ENCODE measurements around the gene MRPS35.

MRPS35 gene

GRCh38 chr12:27785882-27786570 is 75.4 kb downstream of the MRPS35 start:
- Histone ChIP-seq H3K27me3 (ENCODE audit: insufficient read depth, insufficient read length) (no peaks in the 10 kb centered on the region), H3K9me3 (ENCODE audit: insufficient read depth, low read length) (no peaks in the 10 kb centered on the region), H3K4me1 (ENCODE audit: insufficient read depth, insufficient read length) (peaks cover 1% of the 10 kb centered on the region), H3K36me3 (ENCODE audit: insufficient read depth, insufficient read length, low read length) (peaks cover 60% of the 10 kb centered on the region), H3K4me3 (ENCODE audit: insufficient read length, low read depth) (no peak overlapping the region), H3K9ac (ENCODE audit: insufficient read length, low read depth) (no peak overlapping the region)
- no peak for TF ChIP-seq ZNF274 (IDR thresholded peaks at IDR 0.05; ENCODE audit: low read depth, low read length)
- TF ChIP-seq YY1 (IDR thresholded peaks at IDR 0.05; ENCODE audit: insufficient read depth, insufficient read length), result no peak
- no peak for DNase-seq (ENCODE audit: low read depth, low spot score)

- H3K9ac ChIP-seq (ENCODE audit: insufficient read length, low read depth), result no peak overlapping the region
- no peak overlapping the region for H3K4me3 ChIP-seq (ENCODE audit: insufficient read length, low read depth)
- no peaks in the 10 kb centered on the region for H3K27me3 ChIP-seq (ENCODE audit: insufficient read depth, insufficient read length)
- no peaks in the 10 kb centered on the region for H3K4me1 ChIP-seq (ENCODE audit: insufficient read depth, insufficient read length)
- peaks cover 59% of the 10 kb centered on the region for H3K36me3 ChIP-seq (ENCODE audit: insufficient read depth, insufficient read length, low read length)
- DNase-seq (ENCODE audit: low read depth, low spot score), result no peak
- no peaks in the 10 kb centered on the region for H3K9me3 ChIP-seq (ENCODE audit: insufficient read depth, low read length)
- TF ChIP-seq ZNF274 (IDR thresholded peaks at IDR 0.05; ENCODE audit: low read depth, low read length), result no peak
- no peak for TF ChIP-seq YY1 (IDR thresholded peaks at IDR 0.05; ENCODE audit: insufficient read depth, insufficient read length)
- no peak for TF ChIP-seq SUZ12 (IDR thresholded peaks at IDR 0.05; ENCODE audit: extremely low read depth, insufficient read depth, insufficient read length)
These were observed 76.9 kb downstream of the MRPS35 start for GRCh38 chr12:27787559-27787958.

GRCh38 chr12:27790179-27790578 is 79.5 kb downstream of the MRPS35 start:
- Histone ChIP-seq H3K4me3 (ENCODE audit: insufficient read length, low read depth) (no peak overlapping the region), H3K9me3 (ENCODE audit: insufficient read depth, low read length) (no peaks in the 10 kb centered on the region), H3K9ac (ENCODE audit: insufficient read length, low read depth) (no peak overlapping the region), H3K4me1 (ENCODE audit: insufficient read depth, insufficient read length) (no peaks in the 10 kb centered on the region), H3K27me3 (ENCODE audit: insufficient read depth, insufficient read length) (no peaks in the 10 kb centered on the region), H3K36me3 (ENCODE audit: insufficient read depth, insufficient read length, low read length) (peaks cover 70% of the 10 kb centered on the region)
- TF ChIP-seq YY1 (IDR thresholded peaks at IDR 0.05; ENCODE audit: insufficient read depth, insufficient read length), result no peak
- TF ChIP-seq SUZ12 (IDR thresholded peaks at IDR 0.05; ENCODE audit: extremely low read depth, insufficient read depth, insufficient read length), result no peak
- no peak for TF ChIP-seq ZNF274 (IDR thresholded peaks at IDR 0.05; ENCODE audit: low read depth, low read length)
- DNase-seq (ENCODE audit: low read depth, low spot score), result no peak

GRCh38 chr12:27794818-27795584 is 84.4 kb downstream of the MRPS35 start:
- Histone ChIP-seq H3K36me3 (ENCODE audit: insufficient read depth, insufficient read length, low read length) (peaks cover 94% of the 10 kb centered on the region), H3K27me3 (ENCODE audit: insufficient read depth, insufficient read length) (no peaks in the 10 kb centered on the region), H3K9ac (ENCODE audit: insufficient read length, low read depth) (no peak overlapping the region), H3K4me3 (ENCODE audit: insufficient read length, low read depth) (no peak overlapping the region), H3K9me3 (ENCODE audit: insufficient read depth, low read length) (no peaks in the 10 kb centered on the region), H3K4me1 (ENCODE audit: insufficient read depth, insufficient read length) (no peaks in the 10 kb centered on the region)
- no peak for TF ChIP-seq ZNF274 (IDR thresholded peaks at IDR 0.05; ENCODE audit: low read depth, low read length)
- TF ChIP-seq YY1 (IDR thresholded peaks at IDR 0.05; ENCODE audit: insufficient read depth, insufficient read length), result no peak
- no peak for TF ChIP-seq SUZ12 (IDR thresholded peaks at IDR 0.05; ENCODE audit: extremely low read depth, insufficient read depth, insufficient read length)
- DNase-seq (ENCODE audit: low read depth, low spot score), result no peak

- no peaks in the 10 kb centered on the region for H3K9me3 ChIP-seq (ENCODE audit: insufficient read depth, low read length)
- no peak overlapping the region for H3K4me3 ChIP-seq (ENCODE audit: insufficient read length, low read depth)
- no peaks in the 10 kb centered on the region for H3K4me1 ChIP-seq (ENCODE audit: insufficient read depth, insufficient read length)
- no peak overlapping the region for H3K9ac ChIP-seq (ENCODE audit: insufficient read length, low read depth)
- DNase-seq (ENCODE audit: low read depth, low spot score), result no peak
- TF ChIP-seq YY1 (IDR thresholded peaks at IDR 0.05; ENCODE audit: insufficient read depth, insufficient read length) (no peak), SUZ12 (IDR thresholded peaks at IDR 0.05; ENCODE audit: extremely low read depth, insufficient read depth, insufficient read length) (no peak), ZNF274 (IDR thresholded peaks at IDR 0.05; ENCODE audit: low read depth, low read length) (no peak)
- peaks cover 94% of the 10 kb centered on the region for H3K36me3 ChIP-seq (ENCODE audit: insufficient read depth, insufficient read length, low read length)
- H3K27me3 ChIP-seq (ENCODE audit: insufficient read depth, insufficient read length), result no peaks in the 10 kb centered on the region
These were observed 85.5 kb downstream of the MRPS35 start for GRCh38 chr12:27796128-27796527.

- DNase-seq (ENCODE audit: low read depth, low spot score), result no peak
- Histone ChIP-seq H3K9ac (ENCODE audit: insufficient read length, low read depth) (no peak overlapping the region), H3K36me3 (ENCODE audit: insufficient read depth, insufficient read length, low read length) (peaks cover 86% of the 10 kb centered on the region), H3K4me3 (ENCODE audit: insufficient read length, low read depth) (no peak overlapping the region), H3K9me3 (ENCODE audit: insufficient read depth, low read length) (no peaks in the 10 kb centered on the region), H3K27me3 (ENCODE audit: insufficient read depth, insufficient read length) (no peaks in the 10 kb centered on the region), H3K4me1 (ENCODE audit: insufficient read depth, insufficient read length) (no peaks in the 10 kb centered on the region)
- TF ChIP-seq SUZ12 (IDR thresholded peaks at IDR 0.05; ENCODE audit: extremely low read depth, insufficient read depth, insufficient read length) (no peak), ZNF274 (IDR thresholded peaks at IDR 0.05; ENCODE audit: low read depth, low read length) (no peak), YY1 (IDR thresholded peaks at IDR 0.05; ENCODE audit: insufficient read depth, insufficient read length) (no peak)
These were observed 86.8 kb downstream of the MRPS35 start for GRCh38 chr12:27797301-27798025.

GRCh38 chr12:27800819-27801218 is 90.2 kb downstream of the MRPS35 start:
- no peaks in the 10 kb centered on the region for H3K9me3 ChIP-seq (ENCODE audit: insufficient read depth, low read length)
- no peaks in the 10 kb centered on the region for H3K27me3 ChIP-seq (ENCODE audit: insufficient read depth, insufficient read length)
- H3K4me3 ChIP-seq (ENCODE audit: insufficient read length, low read depth), result no peak overlapping the region
- no peak for DNase-seq (ENCODE audit: low read depth, low spot score)
- peaks cover 55% of the 10 kb centered on the region for H3K36me3 ChIP-seq (ENCODE audit: insufficient read depth, insufficient read length, low read length)
- TF ChIP-seq SUZ12 (IDR thresholded peaks at IDR 0.05; ENCODE audit: extremely low read depth, insufficient read depth, insufficient read length) (no peak), ZNF274 (IDR thresholded peaks at IDR 0.05; ENCODE audit: low read depth, low read length) (no peak), YY1 (IDR thresholded peaks at IDR 0.05; ENCODE audit: insufficient read depth, insufficient read length) (no peak)
- no peak overlapping the region for H3K9ac ChIP-seq (ENCODE audit: insufficient read length, low read depth)
- no peaks in the 10 kb centered on the region for H3K4me1 ChIP-seq (ENCODE audit: insufficient read depth, insufficient read length)
